GM20000 (cell line): Measurements from ENCODE around the gene FARP1.

ENCODE experiments used
- DNase-seq: peaks from one replicate; pipeline ENCODE4 v3.0.0; 2012; ENCODE audit warnings: low spot score
- CTCF ChIP-seq: IDR thresholded peaks from 2 replicates; pipeline ENCODE4 v1.5.1; 2012; ENCODE audit warnings: mild to moderate bottlenecking, control low read depth; ENCODE audit errors: extremely low read depth, missing control alignments

FARP1 gene

GRCh38 chr13:98456413-98456845, 313.5 kb downstream of the FARP1 start:
- DNase-seq: no peak
- TF ChIP-seq CTCF: no peak

DNA sequence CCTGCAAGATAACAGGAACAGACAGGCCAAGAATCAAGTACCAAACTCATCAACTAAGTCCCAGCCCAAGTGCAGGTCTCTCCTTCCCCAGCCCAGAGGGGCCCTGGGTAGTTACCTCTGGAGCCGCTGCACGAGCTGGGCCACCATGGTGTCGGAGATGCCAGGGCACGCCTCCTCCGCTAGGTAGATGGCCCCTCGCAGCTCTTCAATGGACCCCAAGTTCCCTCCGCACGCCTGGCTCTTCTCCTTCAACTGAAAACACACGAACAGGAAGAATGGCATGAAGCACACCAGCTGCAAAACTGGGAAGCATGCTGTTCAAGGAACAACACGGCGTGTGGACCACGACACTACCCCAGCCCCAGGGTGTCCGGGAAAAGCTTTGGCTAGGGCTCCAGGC, 314.2 kb downstream of the FARP1 start:
- TF ChIP-seq CTCF: no peak
- no peak for DNase-seq

DNA sequence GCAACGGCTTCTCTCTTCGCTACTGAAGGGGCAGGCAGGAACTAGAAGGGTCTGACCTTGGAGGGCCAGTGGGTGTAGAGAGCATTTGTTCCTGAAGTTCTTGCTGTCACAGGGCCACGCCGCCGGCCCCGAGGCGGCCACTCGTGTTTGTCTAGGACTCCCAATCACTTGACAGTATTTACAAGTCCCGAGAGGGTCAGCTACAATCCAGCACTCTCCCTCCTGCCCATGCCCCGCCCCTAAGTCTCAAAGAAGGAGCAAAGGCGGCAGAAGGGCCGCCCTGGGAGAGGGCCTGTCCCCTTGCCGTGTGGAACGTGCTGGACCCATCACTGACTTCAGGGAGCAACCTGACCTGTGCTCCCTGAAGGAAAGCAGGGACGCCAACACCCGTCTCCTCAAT, 315.5 kb downstream of the FARP1 start:
- no peak for DNase-seq

GRCh38 chr13:98459171-98459681, 316.3 kb downstream of the FARP1 start:
- DNase-seq: no peak
- no peak for TF ChIP-seq CTCF

More for the DNA sequence above, 315.5 kb downstream of the FARP1 start:
- no peak for TF ChIP-seq CTCF

GRCh38 chr13:98459721-98460370, 317.0 kb downstream of the FARP1 start:
- no peak for DNase-seq

GRCh38 chr13:98460516-98460915, 317.6 kb downstream of the FARP1 start:
- no peak for DNase-seq
- no peak for TF ChIP-seq CTCF

More at GRCh38 chr13:98459721-98460370, 317.0 kb downstream of the FARP1 start:
- TF ChIP-seq CTCF: no peak

GRCh38 chr13:98461486-98462240, 318.8 kb downstream of the FARP1 start:
- DNase-seq: no peak
- TF ChIP-seq CTCF: no peak
